AG09309 (cell line): Measurements from ENCODE around the gene KMT2B.

ENCODE experiments used
- DNase-seq: peaks from one replicate; pipeline ENCODE4 v3.0.0-alpha.2; 2010; ENCODE audit warnings: low read depth
- H3K4me3 ChIP-seq: 2 replicates; pipeline ENCODE4 v1.5.1; 2011; ENCODE audit warnings: mild to moderate bottlenecking, low read depth, low read length, moderate library complexity; ENCODE audit not compliant: control insufficient read depth
- TF ChIP-seq, protein P1 (sequence below): IDR thresholded peaks from 2 replicates; pipeline ENCODE4 v1.5.1; 2011; ENCODE audit warnings: mild to moderate bottlenecking, low read depth, low read length, inconsistent platforms; ENCODE audit not compliant: insufficient read depth, control insufficient read depth; ENCODE audit errors: missing control alignments

The KMT2B gene

DNA sequence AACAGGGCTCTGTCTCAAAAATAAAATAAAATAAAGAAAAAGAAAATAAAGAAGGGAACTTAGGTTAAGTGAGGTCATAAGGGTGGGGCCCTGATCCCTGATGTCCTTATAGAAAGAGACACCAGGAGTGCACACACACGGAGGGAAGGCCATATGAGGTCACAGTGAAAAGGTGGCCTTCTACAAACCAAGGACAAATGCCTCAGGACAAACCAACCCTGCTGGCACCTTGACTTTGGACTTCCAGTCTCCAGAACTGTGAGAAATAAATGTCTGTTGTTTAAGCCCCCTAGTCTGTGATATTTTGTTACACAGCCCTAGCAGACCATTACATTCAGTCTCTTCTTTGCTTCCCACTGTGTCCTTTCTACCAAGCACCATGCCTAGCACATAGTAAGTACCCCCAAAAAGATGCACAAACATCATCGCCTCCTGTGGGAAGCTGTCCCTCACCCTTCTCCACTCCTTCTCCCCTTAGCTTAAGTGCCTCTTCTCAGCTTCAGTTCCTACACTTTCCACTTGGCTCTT is 21.8 kb upstream of the KMT2B start:
- DNase-seq, result no peak
- H3K4me3 ChIP-seq, result no peak overlapping the region
- TF ChIP-seq, protein P1, sequence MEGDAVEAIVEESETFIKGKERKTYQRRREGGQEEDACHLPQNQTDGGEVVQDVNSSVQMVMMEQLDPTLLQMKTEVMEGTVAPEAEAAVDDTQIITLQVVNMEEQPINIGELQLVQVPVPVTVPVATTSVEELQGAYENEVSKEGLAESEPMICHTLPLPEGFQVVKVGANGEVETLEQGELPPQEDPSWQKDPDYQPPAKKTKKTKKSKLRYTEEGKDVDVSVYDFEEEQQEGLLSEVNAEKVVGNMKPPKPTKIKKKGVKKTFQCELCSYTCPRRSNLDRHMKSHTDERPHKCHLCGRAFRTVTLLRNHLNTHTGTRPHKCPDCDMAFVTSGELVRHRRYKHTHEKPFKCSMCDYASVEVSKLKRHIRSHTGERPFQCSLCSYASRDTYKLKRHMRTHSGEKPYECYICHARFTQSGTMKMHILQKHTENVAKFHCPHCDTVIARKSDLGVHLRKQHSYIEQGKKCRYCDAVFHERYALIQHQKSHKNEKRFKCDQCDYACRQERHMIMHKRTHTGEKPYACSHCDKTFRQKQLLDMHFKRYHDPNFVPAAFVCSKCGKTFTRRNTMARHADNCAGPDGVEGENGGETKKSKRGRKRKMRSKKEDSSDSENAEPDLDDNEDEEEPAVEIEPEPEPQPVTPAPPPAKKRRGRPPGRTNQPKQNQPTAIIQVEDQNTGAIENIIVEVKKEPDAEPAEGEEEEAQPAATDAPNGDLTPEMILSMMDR, result no peak

DNA sequence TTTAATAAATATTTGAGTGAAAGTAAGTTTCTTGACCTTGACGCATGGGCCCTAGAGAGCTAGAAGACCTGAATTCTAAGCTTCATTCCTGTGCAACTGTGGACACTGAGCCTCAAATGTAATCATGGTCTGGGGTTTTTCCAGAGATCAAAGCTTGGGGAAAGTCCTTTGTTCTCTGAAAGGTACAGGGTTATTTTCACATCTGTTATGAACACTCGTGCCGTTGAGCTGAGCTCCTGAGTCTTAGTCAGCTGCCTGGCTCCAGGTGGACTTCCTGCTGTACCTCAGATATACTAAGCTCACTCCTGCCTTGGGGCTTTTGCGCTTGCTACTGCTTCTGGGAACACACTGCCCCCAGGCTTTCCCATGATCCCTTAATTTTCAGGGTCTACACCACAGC is 21.0 kb upstream of the KMT2B start:
- DNase-seq, result no peak
- H3K4me3 ChIP-seq, result no peak overlapping the region
- TF ChIP-seq, protein P1, result no peak

DNA sequence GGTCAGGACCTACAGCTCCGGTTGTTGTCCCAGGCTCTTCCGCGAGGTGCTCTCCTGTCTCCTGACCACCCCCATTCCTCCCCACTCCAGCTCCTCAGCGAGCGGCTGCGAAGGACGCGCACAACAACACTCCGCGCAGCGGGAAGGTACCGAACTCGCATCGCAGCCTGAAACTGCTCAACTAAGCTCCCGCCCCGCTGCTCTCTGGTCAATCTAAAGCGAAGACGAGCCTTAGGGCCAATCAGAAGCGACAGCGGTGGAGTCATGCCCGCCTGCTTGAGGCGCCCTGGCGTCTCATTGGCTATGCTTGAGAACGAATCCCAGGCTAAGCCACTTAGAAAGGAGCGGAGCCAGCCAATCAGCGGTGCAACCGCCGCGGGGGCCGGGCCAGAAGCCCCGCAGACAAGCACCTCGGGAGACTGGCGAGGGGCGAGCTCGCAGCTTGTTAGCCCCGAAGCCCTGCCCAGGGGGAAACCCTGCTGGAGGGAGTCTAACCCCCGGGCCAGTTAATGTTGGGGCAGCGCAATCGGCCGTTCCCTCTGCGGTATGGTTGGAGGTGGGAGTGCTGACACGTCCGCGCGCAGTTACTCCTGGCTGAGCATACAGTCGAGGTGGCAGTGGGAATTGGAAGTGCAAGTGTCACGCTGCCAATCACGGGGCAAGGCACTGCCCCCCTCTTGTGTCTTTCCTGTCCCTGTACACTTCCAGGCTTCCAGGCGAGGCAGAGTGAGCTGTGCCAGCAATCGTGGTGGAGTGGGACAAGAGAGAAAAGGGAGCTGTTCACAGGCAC is 15.4 kb upstream of the KMT2B start:
- peak; percentile 87 for DNase-seq
- H3K4me3 ChIP-seq, result peak overlapping the region; percentile 62
- TF ChIP-seq, protein P1, result no peak

DNA sequence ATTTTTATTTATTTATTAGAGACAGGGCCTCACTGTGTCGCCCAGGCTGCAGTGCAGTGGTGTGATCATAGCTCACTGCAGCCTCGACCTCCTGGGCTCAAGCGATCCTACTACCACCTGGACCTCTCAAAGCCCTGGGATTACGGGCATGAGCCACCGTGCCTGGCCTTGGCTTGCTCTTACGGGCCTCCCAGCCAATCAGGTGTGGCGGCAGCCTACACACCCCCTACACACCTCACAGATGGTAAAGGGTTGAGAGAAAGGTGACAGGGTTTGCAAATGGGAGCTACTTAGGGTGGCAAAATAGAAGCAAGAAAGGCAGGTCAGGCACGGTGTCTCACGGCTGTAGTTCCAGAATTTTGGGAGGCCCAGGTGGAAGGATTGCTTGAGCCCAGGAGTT is 14.5 kb upstream of the KMT2B start:
- TF ChIP-seq, protein P1, result no peak
- no peak overlapping the region for H3K4me3 ChIP-seq
- DNase-seq, result no peak

DNA sequence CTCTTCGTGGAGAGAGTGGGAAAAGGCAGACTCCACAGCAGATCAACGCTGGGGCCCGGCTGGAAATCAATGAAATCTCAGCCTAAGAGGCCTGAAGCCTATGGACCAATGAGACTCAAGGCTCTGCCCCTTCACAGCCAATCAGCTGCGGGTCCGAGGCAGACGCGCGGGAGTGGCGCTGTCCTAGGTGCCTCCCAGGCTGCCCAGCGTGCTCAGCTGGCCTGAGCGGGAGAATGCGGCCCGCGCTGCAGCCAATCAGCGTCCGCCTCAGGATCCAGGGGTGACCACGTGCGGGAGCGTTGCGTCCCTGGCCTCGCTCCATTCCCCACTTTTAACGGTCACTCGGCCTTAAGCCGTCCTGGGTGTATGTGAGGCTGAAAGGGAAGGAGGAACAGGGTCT is 13.6 kb upstream of the KMT2B start, which contains the start of gene ZBTB32:
Gene ZBTB32, plus strand, starts transcription at position 341 of the 400 bp plus-strand sequence. CDS start 10,069 bp downstream, outside the sequence.
- H3K4me3 ChIP-seq, result no peak within 1 kb of the TSS
- TF ChIP-seq, protein P1, result no peak
- DNase-seq, result no peak

DNA sequence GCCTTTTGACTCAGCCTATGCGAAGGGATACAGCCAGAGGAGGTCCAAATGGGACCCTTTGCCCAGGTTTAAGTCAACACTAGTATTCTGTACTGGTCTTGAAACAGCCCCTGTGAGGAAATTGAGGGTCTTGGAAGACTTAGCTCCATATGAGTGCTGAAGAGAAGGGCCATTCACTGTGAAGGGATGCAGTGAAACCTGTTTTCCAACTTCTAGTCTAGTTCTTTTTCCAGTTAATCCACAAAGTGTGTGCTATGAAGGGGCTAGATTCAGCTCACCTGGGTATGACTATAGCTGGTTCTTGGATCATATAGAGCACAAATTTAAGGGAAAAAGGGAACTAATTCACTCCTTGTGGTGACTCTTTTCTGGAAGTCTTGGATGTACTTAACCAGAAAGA is 9.4 kb upstream of the KMT2B start:
- TF ChIP-seq, protein P1, result no peak
- no peak for DNase-seq

More for the DNA sequence above, 9.4 kb upstream of the KMT2B start:
- H3K4me3 ChIP-seq, result no peak overlapping the region
